ENCODE data around the gene PHACTR4.
"Not testable (repeated sequence)": the region's sequence is repeated elsewhere in the genome, so short reads cannot be mapped to it uniquely, and the experiment has no call there.

The PHACTR4 gene

DNA sequence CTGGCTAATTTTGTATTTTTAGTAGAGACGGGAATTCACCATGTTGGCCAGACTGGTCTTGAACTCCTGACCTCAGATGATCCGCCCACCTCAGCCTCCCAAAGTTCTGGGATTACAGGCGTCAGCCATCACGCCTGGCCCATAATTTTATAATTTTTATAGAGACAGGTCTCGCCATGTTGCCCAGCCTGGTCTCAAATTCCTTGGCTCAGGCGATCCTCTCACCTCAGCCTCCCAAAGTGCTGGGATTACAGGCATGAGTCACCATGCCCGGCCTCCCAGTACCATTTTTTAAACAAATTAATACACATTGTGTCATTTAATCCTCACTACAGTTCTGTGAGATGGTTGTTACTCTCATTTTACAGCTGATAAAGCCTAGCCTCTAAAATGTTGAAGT, 3.9 kb downstream of the PHACTR4 start:
- DNase-seq = not testable (repeated sequence)

DNA sequence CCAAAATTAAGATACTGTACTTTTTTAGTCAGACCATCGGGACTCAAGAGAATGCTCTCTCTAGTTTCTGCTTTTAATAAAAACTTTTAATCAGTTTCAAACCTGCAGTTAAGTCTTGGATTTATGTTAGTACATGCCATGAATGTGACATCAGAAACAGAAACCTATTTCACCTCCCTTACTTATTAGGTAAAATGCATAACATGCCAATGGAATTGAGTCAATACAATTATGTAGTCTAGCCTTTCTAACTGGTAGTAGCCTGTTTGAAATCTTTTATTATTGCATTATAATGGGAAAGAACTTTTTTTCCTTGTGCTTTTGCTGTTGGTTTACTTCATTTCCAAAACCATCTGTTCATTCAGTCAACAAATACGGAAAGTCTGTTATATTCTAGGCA, 4.8 kb downstream of the PHACTR4 start:
- DNase-seq = no peak

DNA sequence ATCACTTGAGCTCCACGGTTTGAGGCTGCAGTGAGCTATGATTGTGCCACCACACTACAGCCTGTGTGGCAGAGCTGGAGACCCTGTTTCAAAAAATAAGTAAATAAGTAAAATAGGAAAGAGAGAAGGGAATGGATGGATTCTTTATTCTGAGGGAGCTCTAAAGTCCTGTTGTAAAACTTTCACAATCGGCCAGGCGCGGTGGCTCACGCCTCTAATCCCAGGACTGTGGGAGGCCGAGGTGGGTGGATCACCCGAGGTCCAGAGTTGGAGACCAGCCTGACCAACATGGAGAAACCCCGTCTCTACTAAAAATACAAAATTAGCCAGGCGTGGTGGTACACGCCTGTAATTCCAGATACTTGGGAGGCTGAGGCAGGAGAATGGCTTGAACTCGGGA, 6.1 kb downstream of the PHACTR4 start:
- DNase-seq = not testable (repeated sequence)

DNA sequence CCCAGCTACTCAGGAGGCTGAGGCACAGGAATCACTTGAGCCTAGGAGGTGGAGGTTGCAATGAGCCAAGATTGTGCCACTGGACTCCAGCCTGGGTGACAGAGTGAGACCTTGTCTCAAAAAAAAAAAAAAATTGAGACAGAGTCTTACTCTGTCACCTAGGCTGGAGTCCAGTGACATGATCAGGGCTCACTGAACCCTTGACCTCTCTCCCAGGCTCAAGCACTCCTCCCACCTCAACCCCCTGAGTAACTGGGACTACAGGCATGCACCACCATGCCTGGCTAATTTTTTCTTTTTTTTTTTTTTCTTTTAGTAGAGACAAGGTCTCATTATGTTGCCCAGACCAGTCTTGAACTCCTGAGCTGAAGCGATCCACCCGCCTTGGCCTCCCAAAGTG, 6.7 kb downstream of the PHACTR4 start:
- not testable (repeated sequence) for DNase-seq

DNA sequence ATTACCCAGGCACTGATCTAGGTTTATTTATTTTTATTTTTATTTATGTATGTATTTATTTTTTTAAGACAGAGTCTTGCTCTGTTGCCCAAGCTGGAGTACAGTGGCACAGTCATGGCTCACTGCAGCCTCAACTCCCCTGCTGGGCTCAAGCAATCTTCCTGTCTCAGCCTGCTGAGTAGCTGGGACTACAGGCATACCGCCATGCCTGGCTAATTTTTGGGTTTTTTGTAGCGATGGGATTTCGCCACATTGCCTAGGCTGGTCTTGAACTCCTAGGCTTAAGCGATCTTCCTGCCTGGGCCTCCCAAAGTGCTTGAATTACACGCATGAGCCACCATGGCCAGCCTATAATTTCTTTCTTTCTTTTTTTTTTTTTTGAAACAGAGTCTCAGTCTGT, 9.4 kb downstream of the PHACTR4 start:
- no peak for DNase-seq

DNA sequence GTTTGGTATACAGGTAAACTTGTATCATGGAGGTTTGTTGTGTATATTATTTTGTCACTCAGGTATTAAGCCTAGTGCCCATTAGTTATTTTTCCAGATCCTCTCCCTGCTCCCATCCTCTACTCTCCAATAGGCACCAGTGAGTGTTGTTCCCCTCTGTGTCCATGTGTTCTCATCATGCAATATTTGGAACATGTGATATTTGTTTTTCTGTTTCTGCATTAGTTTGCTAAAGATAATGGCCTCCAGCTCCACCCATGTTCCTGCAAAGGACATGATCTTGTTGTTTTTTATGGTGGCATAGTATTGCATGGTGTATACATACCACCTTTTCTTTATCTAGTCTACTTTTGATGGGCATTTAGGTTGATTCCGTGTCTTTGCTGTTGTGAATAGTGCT, 10.9 kb downstream of the PHACTR4 start:
- DNase-seq = no peak

DNA sequence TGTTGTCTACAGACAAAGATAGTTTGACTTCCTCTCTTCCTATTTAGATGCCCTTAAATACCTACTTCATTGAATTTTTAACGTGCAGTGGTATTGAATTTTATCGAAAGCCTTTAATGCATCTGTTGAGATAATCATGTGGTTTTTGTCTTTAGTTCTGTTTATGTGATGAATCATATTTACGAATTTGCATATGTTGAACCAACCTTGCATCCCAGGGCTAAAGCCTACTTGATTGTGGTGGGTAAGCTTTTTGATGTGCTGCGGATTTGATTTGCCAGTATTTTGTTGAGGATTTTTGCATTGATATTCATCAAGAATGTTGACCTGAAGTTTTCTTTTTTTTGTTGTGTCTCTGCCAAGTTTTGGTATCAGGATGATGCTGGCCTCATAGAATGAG, 14.2 kb downstream of the PHACTR4 start:
- DNase-seq = not testable (repeated sequence)

DNA sequence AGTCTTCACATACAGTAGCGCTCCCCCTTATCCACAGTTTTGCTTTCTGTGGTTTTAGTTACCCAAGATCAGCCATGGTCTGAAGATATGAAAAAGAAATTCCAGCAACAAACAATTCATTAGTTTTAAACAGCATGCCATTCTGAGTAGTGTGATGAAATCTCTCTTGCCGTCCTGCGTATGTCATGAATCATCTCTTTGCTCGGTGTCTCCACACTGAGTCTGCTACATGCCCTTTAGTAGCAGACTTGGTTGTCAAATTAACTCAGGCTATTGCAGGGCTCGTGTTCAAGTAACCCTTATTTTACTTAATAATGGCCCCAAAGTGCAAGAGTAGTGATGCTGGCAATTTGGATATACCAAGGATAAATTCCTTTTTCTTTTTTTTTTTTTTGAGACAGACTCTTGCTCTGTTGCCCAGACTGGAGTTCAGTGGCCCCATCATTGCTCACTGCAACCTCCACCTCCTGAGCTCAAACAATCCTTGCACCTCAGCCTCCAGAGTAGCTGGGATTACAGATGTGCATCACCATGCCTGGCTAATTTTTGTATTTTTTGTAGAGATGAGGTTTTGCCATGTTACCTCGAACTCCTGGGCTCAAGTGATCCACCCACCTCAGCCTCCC, 22.6 kb downstream of the PHACTR4 start:
- DNase-seq = no peak

DNA sequence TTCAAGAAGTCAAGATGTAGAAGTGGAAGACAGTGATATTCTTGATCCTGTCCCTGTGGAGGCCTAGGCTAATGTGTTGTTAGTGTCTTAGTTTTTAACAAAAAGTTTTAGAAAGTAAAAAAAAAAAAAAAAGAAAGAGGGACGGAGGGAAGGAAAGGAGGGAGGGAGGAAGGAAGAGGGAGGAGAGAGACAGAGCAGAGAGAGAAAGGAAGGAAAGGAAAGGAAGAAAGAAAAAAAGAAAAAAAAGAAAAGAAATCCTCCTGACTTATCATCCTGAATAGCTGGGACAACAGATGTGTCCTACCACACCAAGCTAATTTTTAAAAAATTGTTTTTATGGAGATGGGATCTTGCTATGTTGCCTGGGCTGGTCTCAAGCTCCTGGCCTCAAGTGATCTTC, 24.6 kb downstream of the PHACTR4 start:
- DNase-seq = no peak

DNA sequence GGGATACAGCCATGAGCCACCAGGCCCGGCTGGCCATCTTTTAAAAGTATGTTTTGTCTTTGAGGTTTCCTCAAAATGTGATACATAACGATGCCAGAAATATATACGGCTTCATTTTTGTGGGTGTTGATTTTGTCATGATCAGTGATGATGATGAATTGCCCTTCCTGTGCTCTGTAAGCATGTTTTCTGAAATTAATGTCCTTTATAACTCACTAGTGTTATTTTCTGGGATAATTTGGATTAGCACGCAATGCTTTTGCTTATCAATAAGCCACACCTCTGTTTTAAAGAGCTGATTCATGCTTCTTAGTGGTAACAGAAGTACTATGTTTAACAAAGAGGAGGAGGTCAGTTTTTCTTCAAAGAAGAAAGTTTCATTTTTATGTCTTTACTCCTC, 25.6 kb downstream of the PHACTR4 start:
- no peak for DNase-seq

DNA sequence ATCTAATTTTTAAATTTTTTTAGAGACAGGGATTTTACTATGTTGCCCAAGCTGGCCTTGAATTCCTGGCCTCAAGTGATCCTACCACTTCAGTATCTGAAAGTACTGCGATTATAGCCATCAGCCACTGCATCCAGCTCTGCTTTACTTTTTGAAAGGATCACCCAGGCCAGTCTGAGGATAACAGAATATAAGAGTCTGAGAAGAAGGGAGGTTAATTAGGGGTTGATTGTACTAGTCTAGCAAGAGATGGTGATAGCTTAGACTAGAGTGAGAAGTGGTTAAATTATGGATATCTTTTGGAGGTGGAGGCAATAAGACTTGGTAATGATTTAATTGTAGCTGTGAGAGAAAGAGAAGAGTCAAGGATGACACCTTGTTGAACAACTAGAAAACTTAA, 32.2 kb downstream of the PHACTR4 start:
- no peak for DNase-seq

DNA sequence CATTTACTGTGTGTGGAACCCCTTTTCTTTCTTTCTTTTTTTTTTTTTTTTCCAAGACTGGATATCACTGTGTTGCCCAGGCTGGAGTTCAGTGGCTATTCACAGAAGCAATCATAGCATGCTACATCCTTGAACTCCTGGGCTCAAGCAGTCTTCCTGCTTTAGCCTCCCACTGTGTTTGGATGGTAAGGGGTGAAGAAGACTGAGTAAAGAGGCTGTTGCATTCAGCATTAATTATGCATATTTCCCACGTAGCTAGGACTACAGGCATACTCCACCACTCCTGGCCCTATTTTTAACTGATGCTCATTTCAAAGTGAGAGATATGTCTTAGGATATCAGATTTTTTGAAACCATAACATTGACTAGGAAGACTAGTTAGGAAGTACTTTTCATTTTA, 39.5 kb downstream of the PHACTR4 start:
- DNase-seq = no peak

DNA sequence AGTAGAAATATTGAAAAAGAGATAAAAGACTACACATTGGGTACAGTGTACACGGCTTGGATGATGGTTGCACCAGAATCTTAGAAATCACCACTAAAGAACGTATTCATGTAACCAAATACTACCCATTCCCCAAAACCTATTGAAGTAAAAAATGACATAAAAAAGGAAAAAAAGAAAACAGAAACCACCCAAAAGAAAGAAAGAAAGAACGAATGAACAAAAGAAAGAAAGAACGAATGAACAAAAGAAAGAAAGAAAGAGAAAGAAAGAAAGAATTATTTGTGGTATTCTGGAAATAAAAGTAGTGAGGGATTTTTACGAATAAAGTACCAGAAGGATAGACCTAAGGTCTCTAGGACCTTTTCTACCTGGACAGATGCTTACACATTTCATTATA, 42.1 kb downstream of the PHACTR4 start:
- DNase-seq = no peak

DNA sequence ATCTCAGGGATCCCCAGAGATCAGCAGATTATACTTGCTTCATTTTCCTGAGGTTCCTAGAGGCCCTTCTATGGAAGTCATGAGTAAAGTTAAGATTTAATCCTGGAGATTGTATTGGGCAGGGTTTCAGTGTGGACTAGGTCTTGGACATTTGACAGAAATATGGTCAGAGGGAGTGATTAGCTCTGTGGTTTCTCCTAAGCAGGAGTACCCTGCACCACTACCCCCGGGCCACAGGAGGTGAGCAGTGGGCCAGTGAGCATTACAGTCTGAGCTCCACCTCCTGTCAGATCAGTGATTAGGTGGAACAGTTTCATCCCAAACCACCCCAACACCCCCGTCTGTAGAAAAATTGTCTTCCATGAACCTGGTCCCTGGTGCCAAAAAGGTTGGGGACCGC, 43.2 kb downstream of the PHACTR4 start:
- no peak for DNase-seq

DNA sequence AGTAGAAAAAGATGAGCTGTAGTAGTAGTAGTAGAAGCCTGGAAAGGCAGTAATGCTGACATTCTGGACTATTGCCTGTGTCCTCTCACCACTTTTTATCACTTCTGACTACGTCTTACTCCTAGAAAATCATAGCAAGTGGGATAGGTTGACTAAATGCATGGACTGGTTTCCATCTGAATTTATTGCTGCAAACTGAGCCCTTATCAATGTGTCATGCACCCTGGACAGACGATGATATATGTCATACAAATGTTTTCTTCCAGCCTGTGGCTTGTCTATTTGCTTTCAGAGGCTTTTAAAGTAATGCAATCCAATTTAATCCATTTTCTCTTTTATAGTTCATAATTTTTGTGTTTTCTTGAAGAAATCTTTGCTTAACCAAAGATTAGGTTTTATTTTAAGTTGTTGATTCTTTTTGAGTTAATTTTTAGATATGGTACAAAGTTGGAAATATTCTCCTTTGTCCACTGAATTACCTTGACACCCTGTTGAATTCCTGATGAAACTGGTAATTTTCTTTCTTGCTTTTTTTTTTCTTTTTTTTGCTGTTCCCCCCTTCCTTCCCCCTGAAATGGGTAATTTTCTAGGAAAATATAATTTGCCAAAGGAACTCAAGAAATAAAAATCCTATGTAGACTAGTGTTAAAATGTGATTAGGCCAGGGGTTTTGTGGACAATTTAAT, 47.1 kb downstream of the PHACTR4 start:
- DNase-seq = no peak

DNA sequence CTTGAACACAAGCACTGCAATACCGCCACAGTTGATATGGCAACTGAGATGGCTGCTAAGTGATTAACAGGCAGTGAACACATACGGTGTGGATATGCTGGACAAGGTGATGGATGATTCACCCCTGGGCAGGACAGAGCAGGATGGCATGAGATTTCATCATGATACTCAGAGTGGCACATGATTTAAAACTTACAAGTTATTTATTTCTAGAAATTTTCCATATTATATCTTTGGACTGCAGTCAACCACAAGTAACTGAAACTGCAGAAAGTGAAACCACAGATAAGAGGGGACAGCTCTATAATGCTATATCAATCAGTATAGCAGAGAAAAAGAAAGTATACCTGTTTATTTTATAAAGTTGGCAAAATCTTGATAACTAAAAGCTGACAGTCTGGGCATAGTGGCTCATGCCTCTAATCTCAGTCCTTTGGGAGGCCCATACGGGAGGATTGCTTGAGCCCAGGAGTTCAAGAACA, 47.9 kb downstream of the PHACTR4 start:
- no peak for DNase-seq

DNA sequence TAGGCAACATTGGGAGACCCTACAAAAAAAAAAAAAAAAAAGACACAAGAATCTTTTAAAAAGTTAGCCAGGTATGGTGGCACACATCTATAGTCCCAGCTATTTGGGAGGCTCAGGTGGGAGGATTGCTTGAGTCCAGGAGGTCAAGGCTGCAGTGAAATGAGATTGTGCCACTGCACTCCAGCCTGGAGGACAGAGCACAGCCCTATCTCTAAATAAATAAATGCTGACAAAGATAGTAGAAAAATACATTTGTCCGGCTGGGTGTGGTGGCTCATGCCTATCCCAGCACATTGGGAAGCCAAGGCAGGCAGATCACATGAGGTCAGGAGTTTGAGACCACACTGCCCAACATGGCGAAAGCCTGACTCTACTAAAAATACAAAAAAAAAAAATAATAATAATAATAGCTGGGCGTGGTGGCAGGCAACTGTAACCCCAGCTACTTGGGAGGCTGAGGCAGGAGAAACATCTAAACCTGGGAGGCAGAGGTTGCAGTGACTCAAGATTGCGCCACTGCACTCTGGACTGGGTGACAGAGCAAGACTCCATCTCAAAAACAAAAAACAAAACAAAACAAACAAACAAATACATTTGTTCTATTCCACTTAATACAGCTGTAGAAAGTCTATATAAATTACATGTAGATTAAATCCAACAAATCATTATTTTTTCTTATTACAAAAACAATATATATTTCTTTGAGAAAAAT, 48.5 kb downstream of the PHACTR4 start:
- no peak for DNase-seq

DNA sequence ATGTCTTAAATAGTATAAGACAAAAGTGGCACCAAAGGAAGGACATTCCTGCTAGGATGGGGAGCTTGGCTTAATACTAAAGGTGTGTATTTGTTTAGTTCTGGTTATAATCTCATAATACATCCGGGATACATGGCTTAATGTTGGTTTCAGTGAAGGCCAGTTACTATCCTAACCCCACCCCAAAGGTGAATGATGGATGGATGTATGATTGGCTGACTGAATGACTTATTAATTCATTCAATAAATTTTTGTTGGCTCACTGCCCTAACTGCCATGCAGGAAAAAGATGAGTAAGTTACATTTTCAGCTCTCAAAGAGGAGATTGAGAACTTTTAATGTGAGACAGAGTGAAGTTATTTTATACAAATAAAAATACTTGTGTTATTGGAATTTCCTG, 52.2 kb downstream of the PHACTR4 start:
- DNase-seq = no peak

DNA sequence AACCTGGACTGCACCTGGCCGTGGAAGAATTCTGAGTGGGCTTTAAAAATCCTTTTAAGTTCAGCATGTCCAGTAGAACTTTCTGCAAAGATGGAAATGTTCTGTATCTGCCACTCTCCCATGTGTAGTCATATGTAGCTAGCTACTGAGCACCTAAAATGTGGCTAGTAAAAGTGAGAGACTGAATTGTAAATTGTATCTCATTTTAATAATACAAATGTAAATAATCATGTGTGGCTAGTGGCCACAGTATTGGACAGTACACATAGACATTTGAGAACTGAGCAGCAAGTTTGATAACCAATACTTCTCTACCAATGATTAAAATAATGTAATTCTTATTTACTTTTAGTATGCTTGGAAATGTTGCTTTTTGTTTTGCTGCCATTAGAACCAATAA, 57.3 kb downstream of the PHACTR4 start:
- DNase-seq = no peak

DNA sequence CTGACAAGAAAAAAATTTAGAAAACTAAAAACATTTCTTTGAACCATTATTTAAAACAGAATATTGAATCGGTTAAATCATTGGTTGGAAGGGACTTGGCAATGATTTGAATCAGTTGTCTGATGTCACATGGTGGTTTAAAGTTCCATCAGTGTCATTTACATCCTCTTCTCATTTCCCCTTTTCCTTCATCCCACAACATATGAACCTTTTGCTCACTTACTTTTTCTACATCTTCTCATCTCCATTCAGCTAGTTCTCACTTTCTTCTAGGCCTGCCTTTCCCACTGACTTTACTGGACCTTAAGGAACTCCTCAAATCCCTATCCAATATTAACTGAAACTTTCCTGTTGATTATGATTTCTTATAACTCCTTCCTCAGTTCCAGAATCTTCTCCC, 58.5 kb downstream of the PHACTR4 start:
- DNase-seq = no peak

DNA sequence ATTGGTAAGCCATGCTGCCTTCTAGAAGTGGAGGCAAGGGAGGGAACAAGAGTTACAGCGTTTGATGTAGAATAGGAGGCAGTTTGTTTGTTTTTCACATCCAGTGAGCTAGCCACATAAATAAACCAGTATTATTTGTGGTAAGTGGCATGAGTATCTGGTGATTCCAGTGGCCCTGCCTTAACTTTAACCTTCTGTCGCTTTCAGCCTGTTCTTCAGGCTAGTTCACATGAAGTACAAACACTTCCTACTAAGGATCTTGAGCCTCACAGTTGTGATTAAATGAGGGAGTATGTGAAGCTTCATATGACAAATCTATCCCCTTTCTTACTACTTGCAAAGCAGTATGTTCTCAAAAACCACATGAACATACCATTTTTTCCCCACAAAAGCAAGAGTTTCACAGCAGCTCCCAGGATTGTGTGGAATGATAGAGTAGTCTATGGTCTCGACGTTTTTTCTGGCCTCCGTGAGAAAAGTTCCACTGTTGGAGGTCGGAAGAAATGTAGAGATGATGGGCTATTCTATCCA, 59.5 kb downstream of the PHACTR4 start:
- no peak for DNase-seq

DNA sequence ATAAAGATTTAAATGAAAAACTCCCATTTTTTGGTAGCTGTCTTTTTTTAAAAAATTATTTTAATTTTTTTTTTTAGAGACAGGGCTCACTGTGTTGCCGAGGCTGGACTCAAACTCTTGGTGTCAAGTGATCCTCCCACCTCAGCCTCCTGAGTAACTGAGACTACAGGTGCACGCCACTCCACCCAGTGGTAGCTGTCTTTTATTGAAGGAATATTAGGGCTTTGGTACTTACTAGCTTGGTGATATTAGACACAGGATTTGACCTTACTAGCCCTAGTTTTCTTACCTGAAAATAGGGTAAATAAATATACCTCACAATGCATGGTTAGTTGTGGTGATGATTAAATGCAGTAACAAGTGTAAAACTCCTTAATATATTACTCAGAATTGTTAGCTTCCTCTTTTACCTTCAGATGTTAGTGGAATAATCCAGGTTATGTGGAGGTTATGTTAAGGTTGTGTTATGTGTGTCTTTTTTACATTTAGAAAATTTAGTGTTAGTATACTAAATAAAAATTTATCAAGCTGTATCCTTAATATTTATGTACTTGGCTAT, 66.8 kb downstream of the PHACTR4 start:
- no peak for DNase-seq

DNA sequence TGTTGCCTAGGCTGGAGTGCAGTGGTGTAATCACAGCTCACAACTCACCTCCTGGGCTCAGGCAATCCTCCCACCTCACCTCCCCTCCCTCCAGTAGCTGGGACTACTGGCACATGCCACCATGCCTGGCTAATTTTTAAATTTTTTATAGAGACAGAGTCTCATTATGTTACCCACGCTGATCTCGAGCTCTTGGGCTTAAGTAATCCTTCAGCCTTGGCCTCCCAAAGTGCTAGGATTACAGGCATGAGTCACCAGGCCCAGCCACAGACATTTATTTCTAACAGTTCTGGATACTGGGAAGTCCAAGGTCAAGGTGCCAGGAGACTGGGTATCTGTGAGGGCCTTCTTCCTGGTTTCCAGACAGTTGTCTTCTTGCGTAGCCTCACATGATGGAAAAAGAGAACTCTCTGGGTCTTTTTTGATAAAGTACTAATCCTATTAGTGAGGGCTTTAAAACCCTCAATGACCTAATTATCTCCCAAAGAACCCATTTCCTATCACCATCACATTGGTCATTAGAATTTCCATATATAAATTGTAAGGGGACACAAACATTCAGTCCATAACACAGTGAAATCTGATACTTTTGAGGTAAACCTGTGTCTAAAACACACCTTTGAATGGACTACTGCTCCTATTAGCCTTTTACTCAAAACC, 67.9 kb downstream of the PHACTR4 start:
- no peak for DNase-seq

All from activated T-cell treated with anti-CD3 and anti-CD28 coated beads for 4 hours (primary cell).